NCI-H1048 (cell line): ENCODE data around the gene DLL1.

Source experiments
- DNase-seq: peaks from one replicate; lab custom pipeline; 2025; lab: John Stamatoyannopoulos, UW

Gene DLL1

GRCh38 chr6:170281331-170282292 is 9.3 kb downstream of the DLL1 start:
- DNase-seq: no peak

GRCh38 chr6:170280689-170281045 is 10.2 kb downstream of the DLL1 start:
- no peak for DNase-seq

DNA sequence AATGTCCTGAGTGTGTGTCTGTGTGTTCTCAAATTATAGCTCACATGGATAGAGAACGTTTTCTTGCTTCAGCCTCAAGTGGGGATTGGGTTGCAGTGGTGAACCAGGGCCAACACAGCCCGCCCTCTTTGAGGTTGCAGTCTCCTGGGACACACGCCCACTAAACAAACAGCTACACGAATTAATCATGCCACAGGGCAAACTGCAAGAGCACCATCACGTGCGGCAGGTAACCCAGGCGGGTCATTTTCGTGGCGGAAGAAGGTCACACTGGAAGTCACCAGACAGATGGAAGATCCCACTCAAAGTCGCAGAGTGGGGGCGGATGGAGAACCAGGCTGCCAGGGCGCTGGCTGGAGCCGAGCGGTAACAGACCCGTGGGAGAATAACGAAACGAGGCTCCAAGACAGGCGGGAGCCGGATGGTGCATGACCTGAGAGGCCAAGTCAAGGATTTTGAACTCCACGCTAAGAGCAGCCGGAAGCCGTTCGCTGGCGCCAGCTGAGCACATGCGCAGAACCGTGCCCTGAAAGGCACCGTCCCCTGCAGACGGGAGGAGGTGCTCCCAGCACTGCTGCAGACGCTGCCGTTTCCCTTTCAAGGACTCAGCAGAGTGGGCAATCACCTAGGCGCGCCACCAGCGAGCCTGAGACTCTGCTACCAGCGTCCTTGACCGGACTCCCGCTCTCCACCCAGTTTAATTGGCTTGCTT is 10.7 kb downstream of the DLL1 start:
- DNase-seq: no peak

GRCh38 chr6:170279426-170279825 is 11.5 kb downstream of the DLL1 start:
- DNase-seq: no peak

GRCh38 chr6:170278743-170279094 is 12.2 kb downstream of the DLL1 start:
- no peak for DNase-seq

DNA sequence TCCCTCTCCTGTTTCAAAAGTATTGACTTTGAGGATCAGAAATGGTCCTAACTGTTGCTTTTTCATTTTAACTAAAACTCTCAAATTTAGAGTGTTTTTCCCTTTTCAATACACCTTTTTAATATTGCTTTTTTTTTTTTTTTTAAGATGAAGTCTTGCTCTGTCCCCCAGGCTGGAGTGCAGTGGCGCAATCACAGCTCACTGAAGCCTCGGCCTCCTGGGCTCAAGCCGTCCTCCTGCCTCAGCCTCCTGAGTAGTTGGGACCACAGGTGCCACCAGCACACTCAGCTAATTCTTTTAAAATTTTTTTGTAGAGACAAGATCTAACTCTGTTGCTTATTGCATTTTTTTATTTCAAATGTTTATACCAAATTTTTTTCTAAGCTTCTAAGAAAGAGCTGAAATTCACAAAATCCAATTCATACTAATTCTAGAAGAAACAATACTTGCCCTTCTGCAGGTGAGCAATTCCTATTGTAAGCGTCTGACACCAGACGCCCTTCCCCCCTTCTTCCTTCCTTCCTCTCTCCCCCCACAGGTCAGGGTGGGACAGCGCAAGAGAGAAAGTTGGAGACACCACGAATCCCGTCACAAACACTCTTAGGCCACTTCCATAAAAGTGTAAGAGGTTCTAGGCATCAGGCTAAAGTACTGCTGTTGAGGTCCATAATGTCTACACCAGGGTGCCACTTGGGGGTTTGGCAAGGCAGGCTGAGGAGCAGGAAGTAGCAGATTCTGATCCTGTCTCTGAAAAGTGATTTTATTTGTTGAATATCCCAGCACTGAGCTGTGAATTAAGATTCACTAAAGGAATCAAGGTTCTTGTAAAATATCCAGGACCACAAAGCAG is 12.8 kb downstream of the DLL1 start:
- DNase-seq: no peak

DNA sequence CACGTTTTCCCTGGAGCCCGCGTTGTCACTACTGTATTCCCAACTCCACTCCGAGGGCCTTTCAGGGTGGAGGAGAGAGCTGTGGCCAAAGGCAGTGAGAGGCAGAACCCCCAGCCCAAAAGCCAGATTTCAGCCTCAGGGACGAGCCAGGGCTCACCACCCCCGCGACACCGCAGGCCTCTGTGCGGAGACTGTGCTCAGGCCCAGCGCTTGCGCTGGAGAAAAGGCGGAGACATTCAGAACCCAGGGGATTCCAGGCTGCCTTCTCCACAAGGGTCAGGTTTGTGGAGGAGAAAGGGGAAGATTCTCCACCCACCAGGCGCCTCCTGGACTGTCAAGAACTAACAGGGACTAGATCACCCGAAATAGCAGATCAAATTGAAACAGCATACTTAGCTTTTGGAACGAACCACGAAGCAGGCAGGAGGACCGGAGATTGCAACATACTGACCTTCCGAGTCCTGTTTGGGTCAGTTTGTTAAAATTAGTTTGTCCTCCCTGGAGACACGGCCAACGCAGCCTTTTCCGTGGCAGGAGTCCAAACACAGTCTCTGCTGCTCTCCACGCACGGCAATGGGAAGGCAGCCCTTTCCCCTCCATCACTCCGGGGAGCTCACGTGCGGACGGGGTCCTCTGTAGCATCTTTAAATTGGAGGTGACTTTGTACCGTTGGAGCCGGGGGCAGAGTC is 14.4 kb downstream of the DLL1 start:
- no peak for DNase-seq

- DNase-seq: no peak
Observed at GRCh38 chr6:170274713-170275560, 15.9 kb downstream of the DLL1 start.

GRCh38 chr6:170273681-170274080 is 17.2 kb downstream of the DLL1 start:
- DNase-seq: no peak

GRCh38 chr6:170273191-170273590 is 17.7 kb downstream of the DLL1 start:
- DNase-seq: no peak

DNA sequence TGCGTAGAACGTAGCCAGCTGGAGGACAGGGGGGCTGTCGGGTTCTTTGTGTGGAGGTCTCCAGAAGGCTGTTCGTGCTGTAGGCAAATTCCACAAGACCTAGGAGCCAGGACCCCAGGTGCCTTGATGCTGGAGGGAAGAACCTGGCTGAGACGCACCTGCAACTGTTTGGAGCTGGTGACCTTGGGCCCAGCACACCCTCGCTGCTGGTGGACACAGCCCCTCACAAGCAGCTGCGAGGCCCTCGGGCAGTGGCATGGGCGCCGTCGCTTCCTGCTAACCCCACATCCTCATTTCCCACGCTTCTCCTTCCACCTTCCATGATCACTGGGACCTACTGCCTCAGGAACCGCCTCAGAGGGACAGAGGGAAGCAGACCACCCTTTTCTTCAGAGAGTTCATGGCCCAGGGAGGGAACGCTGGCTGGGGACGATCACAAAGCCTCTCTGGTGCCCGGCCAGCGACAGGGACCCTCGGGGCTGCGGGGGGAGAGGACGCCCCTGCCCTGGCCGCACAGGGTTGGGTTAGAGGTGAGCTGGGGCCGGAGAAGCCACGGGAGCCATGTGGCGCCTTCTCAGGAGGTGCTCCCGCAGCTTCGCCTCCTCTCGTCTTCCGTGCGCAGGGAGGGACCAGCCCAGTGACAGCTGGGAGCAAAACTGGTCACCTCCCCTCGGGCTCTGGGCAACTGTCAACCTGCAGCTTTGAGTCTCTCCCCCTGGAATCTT is 18.4 kb downstream of the DLL1 start:
- no peak for DNase-seq

DNA sequence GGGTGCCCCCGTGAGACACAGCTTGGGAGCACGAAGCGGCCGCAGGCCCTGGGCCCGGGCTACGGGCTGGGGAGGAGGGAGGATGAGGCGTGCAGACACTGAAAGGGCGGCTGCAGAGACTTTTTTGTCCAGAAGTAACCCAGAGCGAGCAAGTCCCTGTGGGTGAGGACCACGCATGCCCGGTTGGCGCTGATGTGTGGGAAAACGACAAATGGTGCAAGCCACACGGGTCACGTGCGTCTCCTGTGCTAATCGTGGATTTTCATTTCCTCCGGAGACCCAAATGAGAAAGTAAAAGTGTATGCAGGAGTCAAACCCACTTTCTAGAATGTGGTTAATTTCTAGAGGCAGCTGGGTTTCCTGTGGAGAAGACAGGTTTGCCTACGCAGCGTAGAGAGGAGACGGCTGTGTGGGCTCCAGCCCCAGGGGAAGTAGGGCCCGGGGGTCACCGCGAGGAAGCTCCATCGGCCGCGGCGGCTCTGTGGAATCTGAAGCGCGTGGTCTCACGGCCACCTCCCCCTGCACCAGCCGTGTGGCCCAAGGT is 19.0 kb downstream of the DLL1 start:
- no peak for DNase-seq

DNA sequence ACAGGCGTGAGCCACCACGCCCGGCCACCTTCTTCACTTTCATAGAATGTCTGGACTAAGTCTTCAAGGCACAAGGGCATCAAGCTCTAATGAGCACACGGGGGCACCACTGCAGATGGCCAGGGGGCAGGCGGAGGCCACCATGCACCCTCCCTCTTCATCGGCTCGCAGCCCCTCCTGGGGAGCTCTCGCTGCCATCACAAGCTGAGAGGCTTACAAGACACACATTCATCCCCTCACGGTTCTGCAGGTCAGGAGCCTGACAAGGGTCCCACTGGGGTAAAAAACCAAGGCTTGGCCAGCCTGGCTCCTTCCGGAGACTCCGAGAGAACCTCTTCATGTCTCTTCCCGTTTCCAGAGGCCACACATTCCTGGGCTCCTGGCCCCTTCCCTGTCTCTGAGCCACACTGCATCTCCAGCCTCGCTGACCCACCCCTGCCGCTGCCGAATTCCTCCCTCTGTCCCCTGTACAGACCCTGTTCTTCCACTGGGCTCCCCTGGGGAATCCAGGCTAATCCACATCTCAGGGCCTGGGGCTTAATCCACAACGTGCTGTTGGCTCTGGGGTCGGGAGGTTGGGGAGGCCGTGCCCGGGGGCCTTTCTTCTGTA is 19.8 kb downstream of the DLL1 start:
- no peak for DNase-seq

DNA sequence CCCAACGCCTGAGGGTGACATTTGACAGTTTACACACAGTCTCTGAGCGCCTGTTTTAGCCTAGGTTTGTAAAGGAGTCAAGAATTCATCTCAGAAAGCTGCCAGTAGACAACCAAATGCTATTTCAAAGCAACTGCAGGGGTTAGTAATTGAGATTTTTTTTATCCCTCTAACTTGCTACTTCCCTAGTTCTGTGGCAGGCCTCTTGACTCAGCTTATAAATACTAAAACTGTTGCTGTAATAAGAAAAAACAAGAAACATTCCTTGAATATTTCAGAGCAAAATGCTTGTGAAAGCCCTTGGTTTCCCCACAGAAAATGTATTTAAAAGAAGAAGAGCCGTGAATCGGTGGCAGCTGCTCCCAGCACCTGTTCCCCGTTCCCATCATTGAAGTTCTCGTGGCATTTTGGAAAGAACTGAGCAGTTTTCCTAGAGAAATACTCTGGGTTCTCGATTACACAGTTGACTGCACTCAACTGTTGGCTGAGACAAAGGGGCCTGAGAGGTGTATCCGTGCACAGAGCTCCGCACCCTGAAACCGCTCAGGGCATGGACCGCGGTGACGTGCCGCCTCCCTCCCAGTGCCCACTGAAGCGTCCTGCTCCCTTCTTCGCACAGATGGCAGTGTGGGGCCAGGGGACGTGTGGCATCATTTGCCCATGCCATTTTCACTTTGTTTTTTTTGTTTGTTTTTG is 20.9 kb downstream of the DLL1 start:
- DNase-seq: no peak

DNA sequence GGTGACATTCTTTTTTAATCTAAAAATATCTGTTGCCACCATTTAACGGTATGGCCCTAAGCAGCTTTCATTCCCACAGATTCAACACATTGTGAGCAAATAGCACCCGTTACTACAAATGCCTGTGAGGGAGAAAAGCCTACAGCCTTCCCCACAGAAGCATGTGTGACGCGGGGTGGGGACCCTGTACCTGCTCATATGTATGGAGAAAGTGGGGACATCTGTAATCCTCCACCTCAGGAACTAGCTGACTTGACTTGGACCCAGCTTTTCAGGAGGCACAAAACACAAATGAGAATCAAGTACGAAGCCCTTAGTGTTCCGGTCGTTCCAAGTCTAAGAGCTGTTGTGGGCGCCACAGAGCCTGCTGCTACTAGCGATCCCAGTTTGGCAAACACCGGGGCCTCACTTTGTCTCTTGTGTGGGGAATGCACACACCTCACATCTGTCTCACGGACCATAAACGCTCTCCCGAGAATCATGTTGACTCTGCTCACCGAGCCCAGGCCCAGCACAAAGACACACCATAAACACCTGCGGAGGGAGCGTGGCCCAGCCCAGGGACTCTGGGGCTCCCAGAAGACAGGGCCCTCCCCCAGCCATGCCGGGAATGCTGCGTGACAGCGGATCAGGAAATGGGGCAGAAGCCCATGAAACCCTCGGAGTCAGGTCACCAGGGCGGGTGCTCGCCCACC is 21.6 kb downstream of the DLL1 start:
- no peak for DNase-seq

GRCh38 chr6:170268216-170269129 is 22.4 kb downstream of the DLL1 start:
- no peak for DNase-seq

DNA sequence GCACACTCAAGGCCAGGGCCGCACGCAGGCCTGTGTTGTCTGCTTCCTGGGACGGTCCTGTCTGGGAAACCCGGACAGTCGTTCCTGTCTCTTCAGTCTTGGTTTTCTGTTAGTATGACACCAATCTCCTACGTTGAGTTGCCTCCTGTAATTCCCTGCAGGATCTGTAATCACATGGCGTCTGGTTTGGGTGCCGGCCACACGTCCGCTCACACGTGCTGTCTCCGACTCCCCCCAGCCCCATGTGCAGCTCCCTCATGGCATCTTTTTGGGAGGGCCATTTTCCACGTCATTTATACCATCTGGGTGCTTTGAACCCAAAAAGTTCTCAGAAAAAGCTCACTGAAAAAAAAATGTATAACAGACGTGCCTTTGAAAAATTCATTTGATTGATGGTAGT is 23.2 kb downstream of the DLL1 start:
- DNase-seq: no peak
